T-helper 1 cell treated with Interleukin-12 subunit alpha and Interleukin-12 subunit beta and Interleukin-4 antibody, amounts not matched to agents 30 ng/mL and 1 ng/mL, for 36 hours (primary cell): ENCODE data around the gene NPAS2. TPM values are rescaled to one million over a fixed set of nuclear protein-coding genes. Genes with fewer than 3 reads are reported as not detected.

ENCODE experiments used
- intact Hi-C: fragments of 100-400 bp; cut with micrococcal nuclease; formaldehyde crosslinking; loops from one replicate; pipeline ENCODE4 v1.15.1; 2024
- total RNA-seq: library from RNA; stranded (reverse); gene quantifications from 2 replicates; pipeline ENCODE4 v1.2.3, GENCODE V29; 2022

The NPAS2 gene
- total RNA-seq, 1 donor from 2014 or later: 1.5 TPM

- intact Hi-C loops: no loop called here
These were observed 33.3 kb downstream of the NPAS2 start for GRCh38 chr2:100852999-100853908.

GRCh38 chr2:100853909-100854810 lies 34.2 kb downstream of the NPAS2 start:
- intact Hi-C loops: no loop called here

GRCh38 chr2:100855084-100855483 lies 35.1 kb downstream of the NPAS2 start:
- intact Hi-C loops: no loop called here

- intact Hi-C loops: no loop called here
These were observed 35.7 kb downstream of the NPAS2 start for GRCh38 chr2:100855606-100856005.

- intact Hi-C loops: no loop called here
These were observed 36.8 kb downstream of the NPAS2 start for GRCh38 chr2:100856732-100857131.

GRCh38 chr2:100857341-100857740 lies 37.4 kb downstream of the NPAS2 start:
- intact Hi-C loops: no loop called here

- intact Hi-C loops: no loop called here
These were observed 38.0 kb downstream of the NPAS2 start for GRCh38 chr2:100857915-100858314.

GRCh38 chr2:100859902-100860301 lies 40.0 kb downstream of the NPAS2 start:
- intact Hi-C loops: no loop called here

- intact Hi-C loops: no loop called here
These were observed 41.4 kb downstream of the NPAS2 start for GRCh38 chr2:100861340-100861739.

GRCh38 chr2:100862081-100862480 lies 42.1 kb downstream of the NPAS2 start:
- intact Hi-C loops: no loop called here

- intact Hi-C loops: no loop called here
These were observed 46.0 kb downstream of the NPAS2 start for GRCh38 chr2:100865816-100866460.

GRCh38 chr2:100868083-100868482 lies 48.1 kb downstream of the NPAS2 start:
- intact Hi-C loops: no loop called here

GRCh38 chr2:100869120-100869519 lies 49.2 kb downstream of the NPAS2 start:
- intact Hi-C loops: no loop called here

GRCh38 chr2:100870652-100871531 lies 51.0 kb downstream of the NPAS2 start:
- intact Hi-C loops: no loop called here

GRCh38 chr2:100875516-100876230 lies 55.7 kb downstream of the NPAS2 start:
- intact Hi-C loops: loop anchor here (5.0 kb wide), 1 partner anchor 268 kb away; no protein-coding TSS in a partner anchor

- intact Hi-C loops: loop anchor here (5.0 kb wide), 1 partner anchor 269 kb away; no protein-coding TSS in a partner anchor
These were observed 56.4 kb downstream of the NPAS2 start for GRCh38 chr2:100876231-100876860.

- intact Hi-C loops: loop anchor here (5.0 kb wide), 1 partner anchor 270 kb away; no protein-coding TSS in a partner anchor
These were observed 57.6 kb downstream of the NPAS2 start for GRCh38 chr2:100877555-100877954.

GRCh38 chr2:100878000-100878791 lies 58.3 kb downstream of the NPAS2 start:
- intact Hi-C loops: loop anchor here (5.0 kb wide), 1 partner anchor 271 kb away; no protein-coding TSS in a partner anchor
